22Rv1 (cell line): ENCODE results near the gene CMIP.

Experiments used
- CTCF ChIP-seq: fragments of 450-650 bp; IDR thresholded peaks from 2 replicates; pipeline ENCODE4 v1.5.1; 2017; ENCODE audit warnings: mild to moderate bottlenecking
- ZFX ChIP-seq: fragments of 450-650 bp; IDR thresholded peaks from 2 replicates; pipeline ENCODE4 v1.6.1; 2017; ENCODE audit warnings: antibody characterized with exemption, borderline replicate concordance

GRCh38 chr16:81701296-81701970 is 256.8 kb downstream of the CMIP start:
- TF ChIP-seq CTCF (no peak), ZFX (no peak)
